ENCODE measurements around the gene GRID2. TPM values are rescaled to one million over a fixed set of nuclear protein-coding genes. Genes with fewer than 3 reads are reported as not detected.

GRID2 gene
- total RNA-seq, 4 donors from 2014 or later = 0.33 TPM; not detected in 3

- intact Hi-C loops (cut with DNase I) = no loop called here
- TF ChIP-seq POLR2A (IDR thresholded peaks at IDR 0.05) (no peak), CTCF (IDR thresholded peaks at IDR 0.05) (no peak)
- Histone ChIP-seq H3K36me3 (no peaks in the 10 kb centered on the region), H3K4me3 (replicated peaks in 1 of 3) (no peak overlapping the region), H3K9me3 (no peaks in the 10 kb centered on the region), H3K27me3 (no peaks in the 10 kb centered on the region), H3K27ac (no peak overlapping the region), H3K4me1 (no peaks in the 10 kb centered on the region)
- DNase-seq = no peak
- WGBS, 2 donors = 61 to 67% methylated on average over 2 of the region's 2 CpGs
These were observed 343.1 kb downstream of the GRID2 start for GRCh38 chr4:92646826-92647225.

GRCh38 chr4:92651536-92651935 lies 347.8 kb downstream of the GRID2 start:
- Histone ChIP-seq H3K27me3 (no peaks in the 10 kb centered on the region), H3K27ac (no peak overlapping the region), H3K4me3 (replicated peaks in 1 of 3) (no peak overlapping the region), H3K9me3 (no peaks in the 10 kb centered on the region), H3K4me1 (no peaks in the 10 kb centered on the region), H3K36me3 (no peaks in the 10 kb centered on the region)
- TF ChIP-seq POLR2A (IDR thresholded peaks at IDR 0.05) (no peak), CTCF (IDR thresholded peaks at IDR 0.05) (no peak)
- intact Hi-C loops (cut with DNase I) = no loop called here
- no peak for DNase-seq

GRCh38 chr4:92654084-92654483 lies 350.3 kb downstream of the GRID2 start:
- intact Hi-C loops (cut with DNase I) = no loop called here
- Histone ChIP-seq H3K27ac (no peak overlapping the region), H3K36me3 (no peaks in the 10 kb centered on the region), H3K27me3 (no peaks in the 10 kb centered on the region), H3K4me1 (no peaks in the 10 kb centered on the region), H3K9me3 (no peaks in the 10 kb centered on the region), H3K4me3 (replicated peaks in 1 of 3) (no peak overlapping the region)
- DNase-seq = no peak
- no peak for TF ChIP-seq CTCF (IDR thresholded peaks at IDR 0.05)
- no peak for TF ChIP-seq POLR2A (IDR thresholded peaks at IDR 0.05)

- intact Hi-C loops (cut with DNase I) = no loop called here
- Histone ChIP-seq H3K9me3 (no peaks in the 10 kb centered on the region), H3K27ac (no peak overlapping the region), H3K36me3 (no peaks in the 10 kb centered on the region), H3K27me3 (no peaks in the 10 kb centered on the region), H3K4me3 (replicated peaks in 1 of 3) (no peak overlapping the region), H3K4me1 (no peaks in the 10 kb centered on the region)
- TF ChIP-seq POLR2A (IDR thresholded peaks at IDR 0.05) (no peak), CTCF (IDR thresholded peaks at IDR 0.05) (no peak)
- no peak for DNase-seq
These were observed 353.9 kb downstream of the GRID2 start for GRCh38 chr4:92657695-92658094.

GRCh38 chr4:92658318-92658717 lies 354.6 kb downstream of the GRID2 start:
- DNase-seq = no peak
- Histone ChIP-seq H3K27ac (no peak overlapping the region), H3K4me1 (no peaks in the 10 kb centered on the region), H3K9me3 (no peaks in the 10 kb centered on the region), H3K27me3 (no peaks in the 10 kb centered on the region), H3K4me3 (replicated peaks in 1 of 3) (no peak overlapping the region), H3K36me3 (no peaks in the 10 kb centered on the region)
- intact Hi-C loops (cut with DNase I) = no loop called here
- 75 to 81% methylated on average over 2 of the region's 2 CpGs for WGBS, 2 donors
- TF ChIP-seq CTCF (IDR thresholded peaks at IDR 0.05) (no peak), POLR2A (IDR thresholded peaks at IDR 0.05) (no peak)

Measured in thyroid gland (tissue), 4 donors.